Hepatocyte (in vitro differentiated cells): ENCODE data around the gene CELF5.

Experiments used
- EZH2 ChIP-seq: fragments of 200-600 bp; sonication (generic); IDR thresholded peaks from 2 replicates; pipeline ENCODE4 v1.6.1; 2016; ENCODE audit warnings: antibody characterized with exemption, mild to moderate bottlenecking, borderline replicate concordance
- EZH2phosphoT487 ChIP-seq: fragments of 200-600 bp; sonication (generic); IDR thresholded peaks from one replicate; pipeline ENCODE4 v1.6.1; 2018; ENCODE audit warnings: antibody characterized with exemption, mild to moderate bottlenecking, low read depth, moderate library complexity; ENCODE audit not compliant: unreplicated experiment, severe bottlenecking
- TF ChIP-seq, protein P1 (sequence below): fragments of 200-600 bp; sonication (generic); IDR thresholded peaks from 2 replicates; pipeline ENCODE4 v1.5.1; 2016; ENCODE audit warnings: antibody characterized with exemption, mild to moderate bottlenecking; ENCODE audit not compliant: poor library complexity

DNA sequence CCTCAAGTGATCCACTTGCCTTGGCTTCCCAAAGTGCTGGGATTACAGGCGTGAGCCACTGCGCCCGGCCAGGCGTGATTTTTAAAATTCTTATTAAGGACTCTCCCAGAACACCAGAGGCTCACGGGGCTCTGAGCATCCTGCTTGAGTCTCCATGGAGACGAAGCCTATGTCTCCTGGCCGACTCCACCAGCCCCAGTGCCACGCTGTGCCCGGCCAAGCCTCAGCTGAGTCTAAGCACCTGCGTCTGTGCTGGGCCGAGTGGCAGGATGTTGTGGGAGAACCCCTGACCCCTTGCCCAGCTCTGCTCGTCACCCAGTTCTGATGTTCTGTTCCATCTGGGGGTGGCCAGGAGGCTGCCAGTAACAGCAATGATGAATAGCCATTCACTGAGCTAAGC is 3.9 kb upstream of the CELF5 start:
- TF ChIP-seq, protein P1, sequence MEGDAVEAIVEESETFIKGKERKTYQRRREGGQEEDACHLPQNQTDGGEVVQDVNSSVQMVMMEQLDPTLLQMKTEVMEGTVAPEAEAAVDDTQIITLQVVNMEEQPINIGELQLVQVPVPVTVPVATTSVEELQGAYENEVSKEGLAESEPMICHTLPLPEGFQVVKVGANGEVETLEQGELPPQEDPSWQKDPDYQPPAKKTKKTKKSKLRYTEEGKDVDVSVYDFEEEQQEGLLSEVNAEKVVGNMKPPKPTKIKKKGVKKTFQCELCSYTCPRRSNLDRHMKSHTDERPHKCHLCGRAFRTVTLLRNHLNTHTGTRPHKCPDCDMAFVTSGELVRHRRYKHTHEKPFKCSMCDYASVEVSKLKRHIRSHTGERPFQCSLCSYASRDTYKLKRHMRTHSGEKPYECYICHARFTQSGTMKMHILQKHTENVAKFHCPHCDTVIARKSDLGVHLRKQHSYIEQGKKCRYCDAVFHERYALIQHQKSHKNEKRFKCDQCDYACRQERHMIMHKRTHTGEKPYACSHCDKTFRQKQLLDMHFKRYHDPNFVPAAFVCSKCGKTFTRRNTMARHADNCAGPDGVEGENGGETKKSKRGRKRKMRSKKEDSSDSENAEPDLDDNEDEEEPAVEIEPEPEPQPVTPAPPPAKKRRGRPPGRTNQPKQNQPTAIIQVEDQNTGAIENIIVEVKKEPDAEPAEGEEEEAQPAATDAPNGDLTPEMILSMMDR = no peak
- no peak for TF ChIP-seq EZH2phosphoT487
- no peak for TF ChIP-seq EZH2
